ENCODE data around the gene CCDC40. TPM values are rescaled to one million over a fixed set of nuclear protein-coding genes. Genes with fewer than 3 reads are reported as not detected.

The CCDC40 gene
- total and polyA plus RNA-seq, 9 of the 15 experiments (the other 6 are each of a cell fraction or from before 2014, with no cell fraction given): 0.07 to 0.33 TPM; not detected in 7

DNA sequence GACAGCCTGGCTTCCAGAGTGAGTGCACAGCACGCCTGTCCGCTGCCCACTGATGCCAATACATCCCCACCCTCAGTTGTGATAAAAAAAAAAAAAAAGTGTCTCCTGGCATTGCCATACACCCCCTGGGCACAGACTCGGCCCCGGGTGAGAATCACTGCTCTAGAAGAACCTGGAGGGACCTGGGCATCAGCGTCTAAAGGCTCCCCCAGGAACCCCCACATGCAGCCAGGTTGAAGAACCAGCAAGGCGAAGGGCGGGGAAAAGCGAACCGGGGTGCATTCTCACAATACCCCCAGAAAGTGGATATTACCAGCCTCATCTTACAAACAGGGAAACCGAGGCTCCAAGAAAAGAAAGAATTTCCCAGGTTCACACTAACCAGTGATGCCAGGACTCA is 28.5 kb upstream of the CCDC40 start (continued):
- TF ChIP-seq, protein P1, sequence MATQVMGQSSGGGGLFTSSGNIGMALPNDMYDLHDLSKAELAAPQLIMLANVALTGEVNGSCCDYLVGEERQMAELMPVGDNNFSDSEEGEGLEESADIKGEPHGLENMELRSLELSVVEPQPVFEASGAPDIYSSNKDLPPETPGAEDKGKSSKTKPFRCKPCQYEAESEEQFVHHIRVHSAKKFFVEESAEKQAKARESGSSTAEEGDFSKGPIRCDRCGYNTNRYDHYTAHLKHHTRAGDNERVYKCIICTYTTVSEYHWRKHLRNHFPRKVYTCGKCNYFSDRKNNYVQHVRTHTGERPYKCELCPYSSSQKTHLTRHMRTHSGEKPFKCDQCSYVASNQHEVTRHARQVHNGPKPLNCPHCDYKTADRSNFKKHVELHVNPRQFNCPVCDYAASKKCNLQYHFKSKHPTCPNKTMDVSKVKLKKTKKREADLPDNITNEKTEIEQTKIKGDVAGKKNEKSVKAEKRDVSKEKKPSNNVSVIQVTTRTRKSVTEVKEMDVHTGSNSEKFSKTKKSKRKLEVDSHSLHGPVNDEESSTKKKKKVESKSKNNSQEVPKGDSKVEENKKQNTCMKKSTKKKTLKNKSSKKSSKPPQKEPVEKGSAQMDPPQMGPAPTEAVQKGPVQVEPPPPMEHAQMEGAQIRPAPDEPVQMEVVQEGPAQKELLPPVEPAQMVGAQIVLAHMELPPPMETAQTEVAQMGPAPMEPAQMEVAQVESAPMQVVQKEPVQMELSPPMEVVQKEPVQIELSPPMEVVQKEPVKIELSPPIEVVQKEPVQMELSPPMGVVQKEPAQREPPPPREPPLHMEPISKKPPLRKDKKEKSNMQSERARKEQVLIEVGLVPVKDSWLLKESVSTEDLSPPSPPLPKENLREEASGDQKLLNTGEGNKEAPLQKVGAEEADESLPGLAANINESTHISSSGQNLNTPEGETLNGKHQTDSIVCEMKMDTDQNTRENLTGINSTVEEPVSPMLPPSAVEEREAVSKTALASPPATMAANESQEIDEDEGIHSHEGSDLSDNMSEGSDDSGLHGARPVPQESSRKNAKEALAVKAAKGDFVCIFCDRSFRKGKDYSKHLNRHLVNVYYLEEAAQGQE (IDR thresholded peaks at IDR 0.05; ENCODE audit: borderline replicate concordance): no peak
- TF ChIP-seq, protein P1 (CRISPR knock-in tag; IDR thresholded peaks at IDR 0.05; ENCODE audit: low read depth): no peak
- TF ChIP-seq, protein P2, sequence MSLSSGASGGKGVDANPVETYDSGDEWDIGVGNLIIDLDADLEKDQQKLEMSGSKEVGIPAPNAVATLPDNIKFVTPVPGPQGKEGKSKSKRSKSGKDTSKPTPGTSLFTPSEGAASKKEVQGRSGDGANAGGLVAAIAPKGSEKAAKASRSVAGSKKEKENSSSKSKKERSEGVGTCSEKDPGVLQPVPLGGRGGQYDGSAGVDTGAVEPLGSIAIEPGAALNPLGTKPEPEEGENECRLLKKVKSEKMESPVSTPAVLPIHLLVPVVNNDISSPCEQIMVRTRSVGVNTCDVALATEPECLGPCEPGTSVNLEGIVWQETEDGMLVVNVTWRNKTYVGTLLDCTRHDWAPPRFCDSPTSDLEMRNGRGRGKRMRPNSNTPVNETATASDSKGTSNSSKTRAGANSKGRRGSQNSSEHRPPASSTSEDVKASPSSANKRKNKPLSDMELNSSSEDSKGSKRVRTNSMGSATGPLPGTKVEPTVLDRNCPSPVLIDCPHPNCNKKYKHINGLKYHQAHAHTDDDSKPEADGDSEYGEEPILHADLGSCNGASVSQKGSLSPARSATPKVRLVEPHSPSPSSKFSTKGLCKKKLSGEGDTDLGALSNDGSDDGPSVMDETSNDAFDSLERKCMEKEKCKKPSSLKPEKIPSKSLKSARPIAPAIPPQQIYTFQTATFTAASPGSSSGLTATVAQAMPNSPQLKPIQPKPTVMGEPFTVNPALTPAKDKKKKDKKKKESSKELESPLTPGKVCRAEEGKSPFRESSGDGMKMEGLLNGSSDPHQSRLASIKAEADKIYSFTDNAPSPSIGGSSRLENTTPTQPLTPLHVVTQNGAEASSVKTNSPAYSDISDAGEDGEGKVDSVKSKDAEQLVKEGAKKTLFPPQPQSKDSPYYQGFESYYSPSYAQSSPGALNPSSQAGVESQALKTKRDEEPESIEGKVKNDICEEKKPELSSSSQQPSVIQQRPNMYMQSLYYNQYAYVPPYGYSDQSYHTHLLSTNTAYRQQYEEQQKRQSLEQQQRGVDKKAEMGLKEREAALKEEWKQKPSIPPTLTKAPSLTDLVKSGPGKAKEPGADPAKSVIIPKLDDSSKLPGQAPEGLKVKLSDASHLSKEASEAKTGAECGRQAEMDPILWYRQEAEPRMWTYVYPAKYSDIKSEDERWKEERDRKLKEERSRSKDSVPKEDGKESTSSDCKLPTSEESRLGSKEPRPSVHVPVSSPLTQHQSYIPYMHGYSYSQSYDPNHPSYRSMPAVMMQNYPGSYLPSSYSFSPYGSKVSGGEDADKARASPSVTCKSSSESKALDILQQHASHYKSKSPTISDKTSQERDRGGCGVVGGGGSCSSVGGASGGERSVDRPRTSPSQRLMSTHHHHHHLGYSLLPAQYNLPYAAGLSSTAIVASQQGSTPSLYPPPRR (CRISPR knock-in tag; IDR thresholded peaks at IDR 0.05; ENCODE audit: borderline replicate concordance): no peak

All from K562 (cell line).